GM18873 (cell line): Measurements from ENCODE around the gene CCDC88C.
A peak's percentile ranks its signal among the peaks of the same experiment; 100 is the strongest.
"Not testable (repeated sequence)": the region's sequence is repeated elsewhere in the genome, so short reads cannot be mapped to it uniquely, and the experiment has no call there.

ENCODE experiments used
- ATAC-seq: cut with Tn5 transposase; IDR thresholded peaks from one replicate; pipeline ENCODE4 v1.9.1; 2021; ENCODE audit warnings: mild to moderate bottlenecking, moderate library complexity, moderate number of reproducible peaks; ENCODE audit not compliant: unreplicated experiment, low FRiP score

Gene CCDC88C

DNA sequence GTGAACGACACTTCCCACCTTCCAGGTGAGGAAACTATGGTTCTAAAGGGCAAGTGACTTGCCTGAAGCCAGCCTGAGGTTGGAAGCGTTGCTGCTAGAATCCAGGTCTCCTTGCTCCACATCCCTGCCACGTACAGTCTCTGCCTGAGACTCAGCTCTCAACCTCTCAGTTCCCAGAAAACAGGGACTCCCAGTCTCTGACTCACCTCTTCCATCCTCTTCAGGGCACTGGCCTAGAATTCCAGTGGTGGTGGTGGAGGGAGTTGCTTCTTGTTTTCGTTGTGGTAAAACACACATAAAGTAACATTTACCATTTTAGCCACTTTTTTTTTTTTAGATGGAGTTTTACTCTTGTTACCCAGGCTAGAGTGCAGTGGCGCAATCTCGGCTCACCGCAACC, 180.4 kb downstream of the CCDC88C start:
- ATAC-seq, result no peak

DNA sequence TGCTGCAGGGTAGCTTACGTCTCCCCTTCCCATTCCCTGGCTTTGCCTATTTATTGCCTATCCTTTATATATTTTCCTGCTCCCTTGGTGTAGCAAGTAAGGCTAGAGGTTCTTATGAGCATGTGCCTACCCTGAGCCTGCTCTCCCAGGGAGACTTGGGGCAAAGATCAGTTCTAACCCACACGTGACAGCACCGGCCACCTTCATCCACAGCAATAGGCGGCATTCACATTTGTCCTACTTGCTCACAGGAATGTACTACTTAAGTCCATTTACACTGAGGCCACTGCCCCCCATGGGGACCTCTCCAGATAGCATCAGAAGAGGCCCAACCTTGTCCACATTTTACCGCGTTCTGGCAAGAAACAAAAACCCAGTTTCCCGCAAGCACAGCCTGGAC, 181.8 kb downstream of the CCDC88C start:
- no peak for ATAC-seq

DNA sequence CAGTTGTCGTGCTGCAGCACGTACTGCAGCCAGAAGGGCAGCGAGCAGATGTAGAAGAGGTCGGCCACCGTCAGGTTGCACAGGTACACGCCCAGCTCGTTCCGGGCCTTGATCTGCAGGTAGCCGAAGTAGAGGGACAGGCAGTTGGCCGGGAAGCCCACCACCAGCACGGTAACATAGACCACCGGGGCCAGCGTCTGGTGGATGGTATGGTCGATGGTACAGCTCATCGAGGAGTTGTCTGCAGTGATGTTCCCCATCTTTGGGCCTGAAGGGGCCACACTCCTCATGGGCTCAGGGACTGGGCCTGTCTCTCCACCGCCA, 182.9 kb downstream of the CCDC88C start:
- ATAC-seq, result no peak

DNA sequence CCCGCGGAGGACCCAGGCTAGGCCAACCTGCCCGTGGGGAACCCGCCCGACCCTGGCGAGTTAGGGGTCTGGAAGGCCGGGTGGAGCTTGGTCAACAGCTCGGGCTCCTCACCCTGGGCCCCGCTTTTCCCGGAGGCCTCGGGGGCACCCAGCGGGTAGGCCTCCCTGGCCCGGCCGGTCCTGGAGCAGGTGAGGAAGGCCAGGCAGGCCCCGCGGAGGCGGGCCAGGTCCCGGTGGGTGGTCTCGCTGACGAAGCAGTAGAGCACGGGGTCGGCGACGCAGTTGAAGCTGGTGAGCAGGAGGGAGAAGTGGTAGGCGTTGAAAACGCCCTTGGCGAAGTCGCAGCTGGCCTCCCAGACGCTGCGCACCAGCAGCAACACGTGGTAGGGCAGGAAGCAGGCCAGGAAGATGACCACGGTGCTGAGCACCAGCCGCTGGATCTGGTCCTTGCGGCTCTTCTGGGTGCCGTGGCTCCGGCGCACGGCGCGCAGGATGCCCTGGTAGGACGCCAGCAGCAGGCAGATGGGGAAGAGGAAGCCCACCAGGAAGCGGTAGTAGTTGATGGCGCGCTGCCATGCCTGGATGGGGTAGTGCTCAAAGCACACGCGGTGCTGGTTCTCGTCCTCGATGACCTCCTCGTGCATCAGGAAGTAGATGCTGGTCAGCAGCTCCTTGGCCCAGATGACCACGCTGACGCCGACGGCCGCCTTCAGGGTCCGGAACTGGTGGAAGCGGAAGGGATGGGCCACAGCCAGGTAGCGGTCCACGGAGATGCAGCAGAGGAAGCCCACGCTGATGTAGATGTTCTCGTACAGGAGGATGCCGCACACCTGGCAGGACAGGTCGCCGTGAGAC, 183.5 kb downstream of the CCDC88C start:
- no peak for ATAC-seq

DNA sequence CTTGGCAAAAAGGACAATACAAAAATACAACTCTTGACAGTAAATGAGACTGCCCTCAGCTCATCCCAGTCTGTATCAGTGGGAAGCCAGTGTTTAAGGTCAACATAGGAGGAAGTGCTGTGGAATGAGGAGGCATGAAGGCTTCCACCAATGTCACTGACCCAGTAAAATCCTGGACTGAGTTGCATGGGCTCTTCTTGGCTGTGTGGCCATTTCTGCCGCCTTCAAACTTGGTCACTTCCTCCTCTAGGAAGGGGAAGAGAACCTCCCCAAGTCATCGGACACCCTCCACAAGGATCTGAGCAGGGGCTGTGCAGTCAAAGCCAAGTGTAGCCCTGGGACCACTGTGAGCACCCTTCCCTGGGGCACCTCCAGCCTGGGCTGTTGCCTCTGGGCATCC, 185.0 kb downstream of the CCDC88C start:
- ATAC-seq, result no peak

DNA sequence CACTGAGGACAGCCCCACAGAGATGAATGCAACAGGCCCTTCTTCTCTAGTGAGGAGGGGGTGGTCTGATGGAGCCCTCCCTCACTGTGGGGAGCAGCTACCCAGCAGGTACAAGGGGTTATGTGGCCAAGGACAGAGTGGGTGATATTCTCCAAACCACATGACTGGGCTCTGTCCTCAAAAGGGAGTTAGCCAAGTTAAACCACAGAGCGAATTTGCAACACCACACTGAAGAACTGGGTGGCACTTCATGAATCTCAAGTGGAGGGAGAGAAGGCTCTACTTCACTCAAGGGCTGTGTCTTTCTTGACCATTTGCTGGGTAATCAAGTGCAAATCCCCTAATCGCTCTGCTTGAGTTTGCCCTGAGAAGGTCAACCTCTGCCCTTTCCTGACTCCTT, 185.6 kb downstream of the CCDC88C start:
- ATAC-seq, result no peak

DNA sequence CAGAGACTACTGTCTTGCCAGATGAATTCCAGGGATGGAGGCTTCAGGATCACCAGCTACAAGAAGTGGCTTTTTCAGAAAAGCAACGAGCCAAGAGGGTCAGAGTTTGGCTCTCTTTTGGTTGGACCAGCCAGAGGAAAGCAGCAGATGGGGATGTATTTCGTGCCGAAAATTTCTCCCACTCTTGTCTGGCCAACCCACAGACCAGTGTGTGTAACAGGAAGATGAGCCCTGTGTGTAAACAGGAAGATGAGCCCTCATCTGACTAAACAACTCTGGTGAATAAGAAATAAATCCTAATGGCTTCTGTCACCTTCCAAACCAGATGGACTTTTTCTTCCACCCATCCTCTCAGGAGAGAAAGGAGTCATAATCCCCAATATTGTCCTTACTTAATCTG, 186.2 kb downstream of the CCDC88C start:
- no peak for ATAC-seq

DNA sequence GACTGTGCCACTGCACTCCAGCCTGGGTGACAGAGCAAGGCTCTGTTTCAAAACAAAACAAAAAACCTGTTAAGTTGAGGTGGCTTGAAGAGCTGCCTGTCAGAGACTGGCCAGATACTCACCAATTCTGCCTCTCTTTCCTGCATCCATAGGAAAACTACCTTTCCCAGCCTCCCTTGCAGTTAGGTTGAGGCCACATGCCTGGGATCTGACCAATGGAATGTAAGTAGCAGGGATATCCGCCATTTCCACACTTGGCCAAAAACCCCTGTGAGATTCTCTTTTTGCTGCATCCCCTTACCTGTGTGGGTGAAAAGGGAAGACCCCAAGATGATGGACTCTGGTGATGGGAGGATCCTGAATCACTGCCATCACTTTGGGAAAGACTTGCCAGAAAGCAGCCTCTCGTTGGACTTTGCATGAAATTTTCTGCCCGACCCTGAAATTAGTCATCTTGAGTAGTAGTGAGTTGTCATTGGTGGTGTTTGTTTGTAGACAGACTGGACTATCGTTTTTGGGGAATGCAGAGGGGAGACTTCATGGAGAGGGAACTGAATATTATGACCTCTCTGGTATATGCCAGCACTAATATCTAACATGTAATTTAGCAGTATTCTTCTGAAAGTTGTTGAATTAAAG, 187.1 kb downstream of the CCDC88C start:
- ATAC-seq, result no peak

DNA sequence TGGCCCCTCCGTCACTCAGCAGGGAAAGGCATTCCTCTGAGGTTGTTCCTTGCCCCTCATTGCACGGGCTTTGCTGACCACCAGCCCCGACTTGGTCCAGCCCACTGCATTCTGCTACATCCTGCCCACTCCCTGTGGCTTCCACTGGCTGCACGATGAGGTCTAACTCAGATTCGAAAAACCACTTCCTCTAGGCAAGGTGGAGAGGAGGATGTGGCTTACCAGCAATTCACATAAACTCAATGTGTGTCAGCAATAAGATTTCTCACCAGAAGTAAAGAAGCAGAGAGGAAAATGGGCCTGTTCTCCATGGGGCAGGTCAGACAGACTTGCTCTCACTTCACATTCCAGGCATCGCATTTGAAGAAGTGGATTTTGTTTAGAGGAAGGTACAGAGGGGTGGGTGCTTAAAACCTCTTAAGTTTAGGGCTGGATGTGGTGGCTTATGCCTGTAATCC, 187.8 kb downstream of the CCDC88C start:
- ATAC-seq, result peak; percentile 58

DNA sequence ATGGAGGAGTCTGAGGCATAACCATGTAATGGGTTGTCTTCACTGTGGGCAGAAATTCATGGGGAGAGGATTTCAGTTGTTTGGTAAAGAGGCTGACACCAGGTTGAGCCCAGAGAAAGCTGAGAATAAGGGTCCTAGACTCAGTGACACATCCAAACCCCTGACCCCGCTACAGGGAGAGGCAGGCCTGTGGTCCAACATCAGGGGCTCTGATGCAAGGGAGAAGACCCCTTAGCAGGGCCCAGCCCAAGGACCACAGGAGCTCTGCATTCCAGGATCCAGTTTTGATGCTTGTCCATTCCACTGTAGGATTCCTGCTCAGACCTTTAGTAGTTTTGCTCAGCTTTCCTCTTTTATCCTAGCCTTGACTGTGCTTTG, 188.6 kb downstream of the CCDC88C start:
- ATAC-seq, result no peak

DNA sequence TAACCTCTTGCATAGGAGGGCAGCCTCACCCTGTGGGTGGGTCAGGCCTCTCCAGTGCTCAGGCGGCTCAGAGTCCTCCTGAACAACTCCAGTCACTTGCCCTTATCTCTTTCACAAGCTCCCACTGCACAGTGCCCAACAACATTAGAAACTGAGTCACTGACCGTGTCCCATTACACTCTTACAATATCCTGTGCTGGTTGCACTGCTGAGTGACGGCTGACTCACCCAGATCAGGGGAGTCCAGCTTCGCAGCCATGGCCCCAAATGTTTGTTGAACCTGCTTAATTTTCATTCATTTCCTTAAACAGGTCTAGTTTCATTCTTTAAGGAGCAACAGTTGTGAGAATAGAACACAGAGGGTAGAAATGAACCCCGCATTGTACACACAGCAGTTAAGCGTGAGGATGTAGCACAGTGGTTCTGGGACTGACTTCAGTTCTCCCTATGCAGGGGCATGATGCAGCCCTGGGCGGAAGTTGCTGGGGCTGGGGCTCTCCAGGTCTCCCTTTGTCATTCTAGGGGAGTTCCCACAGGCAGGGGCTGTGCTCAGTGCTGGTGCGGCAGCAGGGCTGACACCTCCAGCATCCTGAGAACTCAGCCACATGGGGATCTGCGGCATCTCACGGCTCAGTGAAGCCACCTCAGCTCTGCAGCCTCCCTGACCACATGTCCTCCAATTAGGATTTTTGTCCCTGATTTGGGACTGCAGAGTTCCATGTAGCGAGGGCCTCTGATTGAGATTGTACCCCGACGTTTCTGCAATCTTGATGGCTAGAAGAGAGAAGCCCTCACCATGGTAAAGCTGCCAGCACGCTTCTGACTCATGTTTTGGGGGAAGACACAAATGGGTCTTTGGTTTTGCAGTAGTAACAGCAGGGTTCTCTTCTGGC, 189.3 kb downstream of the CCDC88C start:
- peak; percentile 86 for ATAC-seq

DNA sequence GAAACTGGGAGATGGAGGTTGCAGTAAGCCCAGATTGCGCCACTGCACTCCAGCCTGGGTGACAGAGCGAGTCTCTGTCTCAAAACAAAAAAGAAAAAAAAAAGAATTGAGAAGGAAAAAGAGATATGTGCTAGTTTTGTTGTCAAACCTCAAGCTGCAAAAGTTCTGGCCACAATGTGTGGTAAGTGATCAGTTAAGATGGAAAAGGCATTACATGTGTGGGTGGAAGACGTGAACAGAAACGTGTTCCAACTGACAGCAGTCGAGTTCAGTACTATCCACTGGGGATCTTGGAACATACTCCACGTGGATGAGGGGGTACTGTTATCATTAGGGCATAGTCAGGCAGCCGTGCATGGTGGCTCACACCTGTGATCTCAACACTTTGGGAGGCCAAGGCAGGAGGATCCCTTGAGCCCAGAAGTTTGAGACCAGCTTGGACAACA, 190.4 kb downstream of the CCDC88C start:
- ATAC-seq, result no peak

DNA sequence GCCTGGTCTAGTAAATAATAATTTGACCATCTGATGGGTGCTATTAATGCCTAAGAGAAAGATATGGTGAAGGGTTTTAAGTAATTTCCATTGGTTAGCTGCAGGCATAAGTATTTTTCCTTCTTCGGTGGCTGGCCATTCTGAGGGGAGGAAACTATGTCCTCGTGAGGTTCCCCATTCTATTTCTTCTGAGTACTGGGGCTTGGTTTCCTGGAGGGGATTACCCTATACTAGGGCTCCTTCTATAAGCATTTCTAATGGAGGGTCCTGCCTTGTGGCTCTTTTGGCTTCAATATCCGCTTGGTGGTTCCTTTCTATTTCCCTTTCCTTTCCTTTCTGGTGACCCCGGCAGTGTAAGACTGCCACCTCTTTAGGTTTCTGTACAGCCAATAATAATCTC, 191.3 kb downstream of the CCDC88C start:
- not testable (repeated sequence) for ATAC-seq

DNA sequence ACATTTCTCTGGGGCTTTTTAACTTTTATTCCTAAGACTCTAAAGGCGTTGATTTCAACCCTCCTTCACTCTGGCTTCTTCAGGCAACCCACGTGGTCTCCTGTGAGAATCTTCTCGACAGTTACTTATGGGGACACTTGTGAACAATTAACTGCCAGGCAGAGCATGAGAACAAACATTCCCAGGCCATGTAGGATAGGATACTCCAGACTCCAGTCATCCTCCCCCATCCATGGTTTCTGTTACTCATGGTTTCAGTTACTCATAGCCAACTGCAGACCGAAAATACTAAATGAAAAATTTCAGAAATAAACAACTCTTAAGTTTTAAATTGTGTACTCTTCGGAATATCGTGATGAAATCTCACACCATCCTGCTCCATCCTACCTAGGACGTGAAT, 192.6 kb downstream of the CCDC88C start:
- ATAC-seq, result no peak

DNA sequence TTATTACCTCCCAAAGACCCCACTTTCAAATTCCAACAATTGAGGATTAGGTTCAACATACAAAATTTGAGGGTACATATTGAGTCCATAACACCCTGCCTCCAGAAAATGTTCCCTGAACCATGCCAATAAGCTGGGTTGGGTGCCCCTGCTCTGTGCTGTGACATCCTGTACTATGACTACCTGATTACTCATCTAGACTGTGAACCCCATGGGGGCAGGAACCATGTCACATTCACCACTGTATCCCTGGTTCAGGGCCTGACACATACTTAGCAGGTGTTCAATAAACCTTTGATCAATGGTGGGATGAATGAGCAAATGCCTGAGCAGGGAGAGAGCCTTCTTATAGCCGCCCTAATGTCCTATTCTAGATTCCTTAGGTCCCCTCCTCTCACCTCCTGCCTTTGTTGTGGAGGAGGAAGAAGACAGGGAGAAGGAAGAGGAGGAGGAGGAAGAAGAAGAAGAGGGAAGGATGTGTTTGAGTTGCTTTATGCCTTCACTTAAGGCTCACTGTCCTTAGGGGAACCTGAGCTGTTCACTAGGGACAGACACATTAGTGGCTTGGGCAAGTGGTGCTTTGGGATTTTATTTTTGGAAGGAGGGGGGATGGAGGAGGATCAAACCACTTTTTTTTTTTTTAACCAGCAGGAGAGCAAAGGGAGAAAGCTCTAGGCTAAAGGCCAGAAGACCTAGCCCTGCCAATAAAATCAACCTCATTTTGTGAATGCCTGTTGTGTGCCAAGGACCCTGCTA, 194.4 kb downstream of the CCDC88C start:
- ATAC-seq, result no peak
